A673 (cell line): Measurements from ENCODE around the gene THRSP. TPM values are rescaled to one million over a fixed set of nuclear protein-coding genes. Genes with fewer than 3 reads are reported as not detected.
"Not testable (repeated sequence)": the region's sequence is repeated elsewhere in the genome, so short reads cannot be mapped to it uniquely, and the experiment has no call there.

Source experiments
- BruUV-seq: library from RNA; stranded (reverse); fragments of 400-500 nt; replicated peaks from 2 replicates; lab custom pipeline; 2021; lab: Mats Ljungman, UMichigan
- CTCF ChIA-PET: fragments of 300-600 bp; sonication (Branson Sonifier 250); formaldehyde crosslinking; loops from one replicate; lab custom pipeline; 2022; ENCODE audit warnings: antibody characterized with exemption; lab: Charles Lee
- POLR2A ChIA-PET: fragments of 300-600 bp; sonication (Branson Sonifier 250); formaldehyde crosslinking; loops from one replicate; lab custom pipeline; 2022; ENCODE audit warnings: antibody characterized with exemption; ENCODE audit not compliant: low non-redundant PET; lab: Charles Lee
- DNase-seq: peaks from one replicate; pipeline ENCODE4 v3.0.0-alpha.2; 2015; ENCODE audit warnings: low spot score
- H3K27ac ChIP-seq: fragments of 200-600 bp; sonication (generic); 2 replicates; pipeline ENCODE4 v1.5.1; 2016; ENCODE audit warnings: mixed run types, low read depth, mild to moderate bottlenecking, mixed read lengths, antibody characterized with exemption, low read length; ENCODE audit not compliant: poor library complexity, severe bottlenecking
- H3K27me3 ChIP-seq: fragments of 200-600 bp; sonication (generic); replicated peaks from 2 replicates; pipeline ENCODE4 v1.6.1; 2017; ENCODE audit warnings: mixed run types, low read depth, mild to moderate bottlenecking, mixed read lengths, antibody characterized with exemption, low read length; ENCODE audit not compliant: insufficient read depth, poor library complexity
- H3K36me3 ChIP-seq: fragments of 200-600 bp; sonication (generic); 2 replicates; pipeline ENCODE4 v1.6.1; 2016; ENCODE audit warnings: mixed run types, mild to moderate bottlenecking, mixed read lengths, antibody characterized with exemption, low read length; ENCODE audit not compliant: insufficient read depth, poor library complexity, severe bottlenecking
- H3K4me1 ChIP-seq: fragments of 200-600 bp; sonication (generic); 2 replicates; pipeline ENCODE4 v1.6.1; 2017; ENCODE audit warnings: mixed run types, mild to moderate bottlenecking, mixed read lengths, antibody characterized with exemption, low read length; ENCODE audit not compliant: insufficient read depth, poor library complexity, severe bottlenecking
- H3K4me3 ChIP-seq: fragments of 200-600 bp; sonication (generic); 2 replicates; pipeline ENCODE4 v1.5.1; 2016; ENCODE audit warnings: low read depth, mixed run types, mild to moderate bottlenecking, mixed read lengths, low read length; ENCODE audit not compliant: poor library complexity, severe bottlenecking
- H3K9me3 ChIP-seq: fragments of 200-600 bp; sonication (generic); 2 replicates; pipeline ENCODE4 v1.6.1; 2016; ENCODE audit warnings: mixed run types, low read depth, mild to moderate bottlenecking, mixed read lengths, antibody characterized with exemption, low read length; ENCODE audit not compliant: poor library complexity, severe bottlenecking
- CTCF ChIP-seq: fragments of 300-800, 200-600 bp; sonication (generic); conservative IDR thresholded peaks from 2 replicates; pipeline ENCODE4 v1.5.1; 2017; ENCODE audit warnings: low read depth, mild to moderate bottlenecking, antibody characterized with exemption, low read length, moderate library complexity, mixed read lengths
- EZH2 ChIP-seq: fragments of 200-600 bp; sonication (generic); IDR thresholded peaks from 2 replicates; pipeline ENCODE4 v1.6.1; 2017; ENCODE audit warnings: borderline replicate concordance, low read depth, mild to moderate bottlenecking, mixed read lengths, antibody characterized with exemption, low read length; ENCODE audit not compliant: poor library complexity, severe bottlenecking
- intact Hi-C: fragments of 100-400 bp; cut with micrococcal nuclease; formaldehyde crosslinking; loops from one replicate; pipeline ENCODE4 v1.10.0; 2022; ENCODE audit not compliant: unreplicated experiment
- total RNA-seq: library from RNA; stranded (reverse); gene quantifications from 2 replicates; pipeline ENCODE4 v1.2.3, GENCODE V29; 2021

Gene THRSP
- total RNA-seq, 1 experiment from 2014 or later, result not detected

- CTCF ChIA-PET, result no interaction called here
- Histone ChIP-seq H3K27me3 (no peaks in the 10 kb centered on the region), H3K27ac (no peak overlapping the region), H3K36me3 (peaks cover 50% of the 10 kb centered on the region), H3K9me3 (no peaks in the 10 kb centered on the region), H3K4me3 (no peak overlapping the region), H3K4me1 (no peaks in the 10 kb centered on the region)
- BruUV-seq, result no TSS peak
- intact Hi-C loops, result no loop called here
- no peak for DNase-seq
- POLR2A ChIA-PET, result no interaction called here
- TF ChIP-seq EZH2, result no peak
- no peak for TF ChIP-seq CTCF
Measured at GRCh38 chr11:78072455-78072854, 8.8 kb downstream of the THRSP start.

- TF ChIP-seq CTCF, result no peak
- no peak for TF ChIP-seq EZH2
- H3K4me1 ChIP-seq, result no peaks in the 10 kb centered on the region
- ChIA-PET POLR2A (no interaction called here), CTCF (no interaction called here)
- H3K27ac ChIP-seq, result no peak overlapping the region
- DNase-seq, result peak; percentile 28
- BruUV-seq, result no TSS peak
- intact Hi-C loops, result loop anchor here (5.0 kb wide), 1 partner anchor 63 kb away; the partner anchor contains the start of gene ALG8
- H3K4me3 ChIP-seq, result no peak overlapping the region
- H3K27me3 ChIP-seq, result no peaks in the 10 kb centered on the region
- H3K9me3 ChIP-seq, result no peaks in the 10 kb centered on the region
- H3K36me3 ChIP-seq, result peaks cover 30% of the 10 kb centered on the region
Measured at GRCh38 chr11:78074756-78075155, 11.1 kb downstream of the THRSP start.

GRCh38 chr11:78076733-78077403 is 13.2 kb downstream of the THRSP start:
- intact Hi-C loops, result loop anchor here (5.0 kb wide), 1 partner anchor 60 kb away; the partner anchor contains the start of gene ALG8
- no peaks in the 10 kb centered on the region for H3K9me3 ChIP-seq
- DNase-seq, result no peak
- no peaks in the 10 kb centered on the region for H3K4me1 ChIP-seq
- no peaks in the 10 kb centered on the region for H3K27me3 ChIP-seq
- no peak overlapping the region for H3K27ac ChIP-seq
- no peak for TF ChIP-seq CTCF
- no peak for TF ChIP-seq EZH2
- no TSS peak for BruUV-seq
- H3K36me3 ChIP-seq, result peaks cover 9% of the 10 kb centered on the region
- no peak overlapping the region for H3K4me3 ChIP-seq
- ChIA-PET POLR2A (no interaction called here), CTCF (no interaction called here)

GRCh38 chr11:78077592-78077991 is 13.9 kb downstream of the THRSP start:
- H3K4me3 ChIP-seq, H3K36me3 ChIP-seq, H3K27me3 ChIP-seq, H3K4me1 ChIP-seq, POLR2A ChIA-PET, H3K9me3 ChIP-seq, BruUV-seq, H3K27ac ChIP-seq, DNase-seq: not testable (repeated sequence)
- CTCF ChIA-PET, result interaction anchor here (0.6 kb wide), 1 partner anchor 136 kb away, joined by 6 read pairs; no protein-coding TSS in a partner anchor
- intact Hi-C loops, result loop anchor here (5.0 kb wide), 1 partner anchor 60 kb away; the partner anchor contains the start of gene ALG8
